AG08395 (cell line): Measurements from ENCODE around the gene GALNT2.

Experiments
- DNase-seq: peaks from one replicate; pipeline ENCODE4 v3.0.0; 2012; ENCODE audit warnings: mixed read lengths, low spot score

GALNT2 gene

DNA sequence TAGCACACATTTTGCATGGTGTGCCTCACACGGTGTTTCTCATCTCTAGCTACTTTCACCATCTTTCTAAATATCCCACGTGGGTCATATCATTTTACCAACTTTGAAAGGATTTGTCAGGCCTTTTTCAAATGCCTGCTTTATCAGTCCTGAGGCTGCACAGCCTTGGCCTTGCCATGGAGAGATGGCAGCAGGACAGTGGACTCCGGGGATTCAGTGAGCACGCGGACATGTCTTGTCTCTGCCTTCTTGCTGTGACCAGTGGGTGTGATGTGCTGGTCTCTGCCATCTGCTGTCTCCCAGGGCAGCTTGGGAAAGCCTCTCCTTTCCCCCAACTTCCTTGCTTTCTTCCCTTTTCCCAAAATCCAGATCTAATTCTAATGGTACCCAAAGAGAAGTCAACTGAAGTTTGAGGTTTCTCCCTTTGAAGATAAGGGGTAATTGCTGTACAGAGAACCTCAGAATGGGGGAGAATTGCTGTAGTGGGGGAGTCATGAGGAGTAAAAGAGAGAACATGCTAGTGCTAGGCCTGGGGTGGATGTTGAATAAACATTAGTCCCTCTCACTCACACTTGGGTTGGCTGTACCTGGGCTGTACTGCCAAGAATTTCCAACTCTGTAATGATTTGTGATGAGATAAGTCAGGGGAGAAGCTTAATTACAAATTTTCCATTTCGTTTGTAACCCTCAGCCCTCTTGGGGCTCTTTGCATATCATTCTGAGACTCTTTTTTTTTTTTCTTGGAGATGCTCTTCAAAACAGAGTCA, 99.5 kb downstream of the GALNT2 start:
- no peak for DNase-seq

DNA sequence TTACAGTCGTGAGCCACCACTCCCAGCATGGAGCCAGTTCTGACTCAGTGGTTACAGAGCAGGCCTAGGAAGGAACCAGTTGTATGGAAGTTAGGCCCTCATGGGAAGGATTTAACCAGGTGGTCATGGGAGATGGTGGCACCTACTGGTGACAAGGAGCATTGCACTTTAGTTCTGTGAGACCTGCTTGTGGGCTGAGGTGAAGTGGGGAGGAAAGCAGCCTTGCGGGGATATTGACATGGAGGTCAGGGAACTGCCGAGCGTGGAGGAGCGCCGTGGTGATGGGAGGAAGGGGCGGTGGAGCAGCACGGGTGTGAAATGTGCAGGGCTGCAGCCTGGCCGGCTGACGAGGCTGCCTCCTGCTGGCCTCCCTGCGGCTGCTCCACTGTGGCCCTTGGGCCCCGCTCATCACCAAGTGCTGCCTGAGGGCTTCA, 100.4 kb downstream of the GALNT2 start:
- peak; percentile 54 for DNase-seq

DNA sequence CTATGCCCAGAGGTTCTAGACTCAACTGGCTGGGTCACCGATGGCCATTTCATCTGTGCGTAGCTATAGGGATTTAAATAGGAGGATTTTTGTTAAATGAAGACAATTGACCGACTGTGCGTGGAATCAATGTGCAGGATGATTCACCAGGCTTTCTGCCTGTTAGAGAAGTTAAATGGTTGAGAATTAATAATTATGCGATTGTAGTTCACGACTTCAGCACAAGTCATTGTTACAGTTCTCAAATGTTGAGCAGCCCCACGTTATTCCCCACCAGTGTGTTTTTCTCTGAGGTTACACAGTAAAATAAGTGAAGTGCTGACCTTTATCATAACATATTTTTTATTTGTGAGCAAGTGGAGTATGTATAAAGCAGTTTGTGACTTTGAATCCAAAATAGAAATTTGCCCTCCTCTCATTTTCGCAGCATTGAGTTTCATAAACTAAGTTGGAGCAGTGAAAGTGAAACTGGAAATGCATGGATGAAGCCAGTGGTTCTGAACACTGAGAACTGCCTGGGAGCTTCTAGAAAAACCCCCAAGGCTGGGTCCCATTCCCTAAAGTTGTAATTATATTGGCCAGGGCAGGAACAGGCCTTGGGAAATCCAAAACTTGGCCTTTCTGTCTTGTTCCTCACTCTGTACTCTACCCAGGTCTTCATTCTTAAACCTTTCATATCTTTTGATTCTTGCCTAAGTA, 102.6 kb downstream of the GALNT2 start:
- no peak for DNase-seq

DNA sequence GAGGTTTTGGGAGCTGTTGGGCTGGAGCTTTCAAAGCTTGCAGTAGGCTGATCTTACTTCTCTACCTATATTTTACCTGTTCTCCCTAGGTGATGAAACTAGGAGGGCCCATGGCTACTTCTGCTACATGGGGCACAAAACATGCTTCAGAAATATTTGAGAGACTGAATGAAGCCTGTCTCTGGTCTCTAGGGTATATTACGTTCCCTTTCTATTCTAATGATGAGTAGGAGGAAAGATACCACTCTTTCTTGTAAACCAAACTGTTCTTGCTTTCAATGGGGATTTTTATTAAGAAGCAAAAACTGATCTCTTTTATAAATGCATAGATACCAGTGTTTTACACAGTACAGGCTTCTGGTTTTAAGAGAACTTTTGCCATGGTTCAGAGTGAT, 103.1 kb downstream of the GALNT2 start:
- DNase-seq, result no peak

DNA sequence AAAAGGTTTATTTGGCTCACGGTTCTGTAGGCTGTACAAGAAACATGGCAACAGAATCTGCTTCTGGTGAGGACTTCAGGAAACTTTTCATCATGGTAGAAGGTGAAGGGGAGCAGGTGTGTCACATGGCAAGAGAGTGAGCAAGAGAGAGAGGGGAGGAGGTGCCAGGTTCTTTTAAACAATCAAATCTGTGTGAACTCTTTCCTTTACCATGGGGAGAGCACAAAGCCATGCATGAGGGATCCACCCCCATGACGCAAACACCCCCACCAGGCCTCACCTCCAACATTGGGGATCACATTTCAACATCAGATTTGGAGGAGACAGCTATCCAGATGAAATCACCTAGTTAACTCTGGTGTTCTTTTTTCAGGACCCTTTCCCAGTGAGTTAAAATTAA, 103.6 kb downstream of the GALNT2 start:
- DNase-seq, result no peak

DNA sequence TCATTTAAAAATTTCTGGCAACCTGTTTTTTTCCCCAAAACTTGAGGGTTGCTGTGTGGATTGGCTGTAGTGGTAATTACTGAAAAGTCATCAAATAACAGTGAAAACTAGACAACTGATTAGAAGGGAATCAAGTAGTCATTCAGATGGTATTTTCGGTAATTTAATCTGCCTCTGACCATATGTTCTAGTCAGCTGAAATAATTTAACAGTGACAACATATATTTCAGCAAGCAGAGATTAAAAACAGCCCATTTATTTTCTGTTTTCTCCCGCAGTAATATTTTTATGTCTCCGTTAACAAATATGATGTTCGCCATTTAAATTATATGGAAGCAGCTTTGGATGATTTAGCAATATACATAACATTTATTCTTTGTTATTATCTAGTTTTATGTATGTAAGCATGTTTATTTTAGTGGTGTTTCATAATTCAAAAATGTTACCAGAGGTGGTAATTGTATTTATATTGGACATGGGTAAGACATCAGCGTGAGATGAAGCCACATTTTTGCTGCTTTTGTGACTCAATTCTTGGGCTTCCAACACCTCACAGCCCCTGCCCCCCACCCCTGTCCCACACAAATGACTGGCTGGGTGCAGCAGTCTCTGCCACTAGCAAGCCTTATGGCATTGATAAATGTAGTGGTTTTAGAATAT, 104.4 kb downstream of the GALNT2 start:
- peak; percentile 10 for DNase-seq

DNA sequence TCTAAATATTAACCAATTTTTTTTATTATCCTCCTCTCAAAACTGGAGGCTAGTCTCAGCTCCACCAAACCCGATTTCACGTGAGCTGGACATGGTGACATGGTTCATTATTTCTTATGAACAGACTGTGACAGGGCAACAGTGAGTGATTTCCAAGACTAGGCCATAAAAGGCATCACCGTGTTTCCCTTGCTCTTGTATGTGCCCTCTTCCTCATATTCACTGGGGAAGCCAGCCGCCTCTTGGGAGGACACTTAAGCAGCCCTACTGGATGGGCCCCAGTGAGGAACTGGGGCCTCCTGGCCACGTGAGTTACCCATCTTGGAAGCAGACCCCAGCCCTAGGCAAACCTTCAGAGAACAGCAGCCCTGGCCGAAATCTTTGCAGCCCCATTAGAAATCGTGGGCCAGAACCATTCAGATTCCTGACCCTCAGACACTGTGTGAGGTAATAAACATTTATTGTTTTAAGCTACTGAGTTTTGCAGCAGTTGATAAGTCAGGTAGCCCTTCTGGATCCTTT, 105.0 kb downstream of the GALNT2 start:
- no peak for DNase-seq

DNA sequence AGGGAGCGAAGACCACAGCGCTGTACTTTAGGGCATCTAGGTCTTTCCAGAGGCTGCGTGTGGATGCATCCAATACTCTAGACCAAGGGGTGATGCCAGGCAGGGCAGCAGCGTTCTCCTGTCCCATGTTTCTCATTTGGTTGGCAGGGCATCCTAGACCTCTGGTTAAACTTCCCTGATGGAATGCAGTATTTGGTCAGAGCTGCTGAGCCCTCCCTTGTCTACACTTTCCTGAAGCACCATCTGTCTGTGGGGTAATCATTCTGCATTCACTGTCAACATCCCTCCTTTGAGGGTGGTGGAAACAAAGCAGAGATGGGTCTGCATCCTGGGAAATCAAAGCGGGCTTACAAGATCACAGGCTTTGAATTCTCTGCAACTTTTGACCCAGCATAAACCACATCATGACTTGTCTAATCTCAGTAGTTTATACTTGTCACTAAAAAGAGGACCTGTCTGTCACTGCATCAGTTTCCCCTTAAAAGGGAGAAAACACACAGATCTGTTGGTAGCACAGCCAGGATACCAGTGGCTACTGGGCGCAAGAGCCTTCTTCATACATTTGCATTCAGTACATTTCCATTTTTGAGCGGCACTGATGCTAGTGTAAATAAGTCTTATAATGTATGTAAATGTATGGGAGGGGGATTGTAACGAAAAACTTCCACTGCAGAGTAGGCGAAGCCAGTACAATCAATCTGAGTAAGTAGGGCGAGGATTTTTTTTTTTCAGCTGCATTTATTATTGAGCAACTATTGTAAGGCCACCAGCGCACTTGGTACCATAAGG, 106.3 kb downstream of the GALNT2 start:
- DNase-seq, result no peak

DNA sequence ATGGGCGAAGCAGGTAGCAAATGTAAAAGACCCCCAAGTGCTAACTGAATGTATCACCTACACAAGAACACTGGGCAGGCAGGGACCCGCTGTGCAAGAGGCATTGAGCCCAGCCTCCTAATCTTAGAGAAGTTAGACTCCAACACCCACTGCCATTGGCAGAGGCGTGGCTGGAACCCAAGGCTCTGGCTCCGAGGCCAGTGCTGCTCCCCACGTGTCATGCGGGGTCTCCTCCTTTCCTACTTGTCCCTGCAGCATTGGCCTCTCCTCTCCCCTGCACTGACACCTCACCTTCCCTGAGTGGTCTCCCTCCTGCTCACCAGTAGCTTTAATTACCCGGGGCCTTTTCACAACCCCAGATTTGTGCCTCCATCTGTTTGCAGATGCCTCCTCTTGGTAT, 107.0 kb downstream of the GALNT2 start:
- no peak for DNase-seq

DNA sequence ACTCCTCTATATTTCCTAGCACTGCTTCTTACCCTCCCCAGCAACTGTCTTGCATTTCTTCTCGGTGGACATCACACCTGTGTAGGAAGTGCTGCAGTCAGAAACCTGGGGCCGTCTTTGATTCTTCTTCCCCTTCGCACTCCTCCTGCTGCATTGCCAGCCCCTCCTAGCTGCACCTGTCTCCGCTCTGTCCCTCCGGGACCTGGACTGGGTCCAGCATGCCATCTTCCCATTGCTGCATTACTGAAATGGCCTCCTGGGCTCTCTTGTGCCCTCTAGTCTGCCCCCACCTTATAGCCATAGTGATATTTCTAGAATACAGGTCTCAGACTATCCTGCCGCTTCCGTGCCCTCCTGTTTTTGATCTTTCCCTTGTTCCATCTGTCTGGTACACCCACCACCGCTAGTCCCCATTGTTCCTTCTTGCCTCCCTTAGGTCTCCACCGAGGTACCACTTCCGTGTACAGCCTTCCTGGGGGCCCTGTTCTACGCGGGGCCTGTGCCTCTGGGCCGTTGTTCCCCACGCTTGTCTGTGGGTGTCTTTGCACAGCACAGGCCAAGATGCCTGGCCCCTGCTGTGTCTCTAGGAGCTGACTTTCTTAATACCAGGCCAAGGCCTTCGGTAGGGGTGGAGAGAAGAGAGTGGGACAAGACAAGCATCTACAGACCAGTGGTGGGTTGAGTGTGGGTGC, 107.6 kb downstream of the GALNT2 start:
- no peak for DNase-seq

DNA sequence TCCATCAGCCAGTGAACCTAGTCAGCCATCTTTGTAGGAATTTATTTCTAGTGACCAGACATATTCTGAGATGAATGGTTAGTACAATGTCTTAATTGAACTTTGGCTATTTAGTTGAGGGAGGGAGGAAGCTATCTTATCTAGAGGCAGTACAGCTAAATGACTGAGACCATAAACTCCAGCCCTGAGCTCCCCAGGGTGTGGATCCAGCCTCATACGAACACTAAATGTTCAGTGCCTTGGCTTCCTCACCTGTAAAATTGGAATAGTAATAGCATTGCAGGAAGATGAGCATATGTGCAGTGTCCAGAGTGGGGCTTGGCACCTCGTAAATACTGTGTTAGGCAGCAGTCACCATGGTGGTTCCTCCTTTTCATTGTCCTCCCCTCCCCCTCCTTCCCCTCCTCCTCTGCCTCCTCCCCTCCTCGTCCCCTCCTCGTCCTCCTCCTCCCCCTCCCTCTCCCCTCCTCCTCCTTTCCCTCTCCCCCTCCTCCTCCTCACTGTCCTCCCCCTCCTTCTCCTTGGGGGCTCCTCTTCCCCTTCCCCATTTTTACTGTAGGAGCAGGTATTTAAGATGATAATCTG, 108.2 kb downstream of the GALNT2 start:
- no peak for DNase-seq

DNA sequence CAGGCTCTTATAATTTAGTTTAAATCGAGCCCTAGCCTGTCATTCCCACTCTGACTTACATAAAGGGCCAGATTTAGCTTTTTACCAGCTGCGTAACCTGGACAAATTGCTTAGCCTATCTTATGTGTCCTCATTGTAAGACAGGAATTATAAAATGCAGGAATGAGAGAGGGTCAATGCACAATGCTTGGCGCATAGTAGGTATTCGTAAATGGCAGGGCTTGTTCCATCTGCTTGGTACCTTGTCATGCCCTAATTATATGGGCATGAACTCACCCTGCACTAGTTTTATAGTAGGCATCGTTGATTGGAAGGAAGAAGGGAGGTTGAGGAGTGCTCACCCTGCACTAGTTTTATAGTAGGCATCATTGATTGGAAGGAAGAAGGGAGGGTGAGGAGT, 108.8 kb downstream of the GALNT2 start:
- DNase-seq, result no peak

DNA sequence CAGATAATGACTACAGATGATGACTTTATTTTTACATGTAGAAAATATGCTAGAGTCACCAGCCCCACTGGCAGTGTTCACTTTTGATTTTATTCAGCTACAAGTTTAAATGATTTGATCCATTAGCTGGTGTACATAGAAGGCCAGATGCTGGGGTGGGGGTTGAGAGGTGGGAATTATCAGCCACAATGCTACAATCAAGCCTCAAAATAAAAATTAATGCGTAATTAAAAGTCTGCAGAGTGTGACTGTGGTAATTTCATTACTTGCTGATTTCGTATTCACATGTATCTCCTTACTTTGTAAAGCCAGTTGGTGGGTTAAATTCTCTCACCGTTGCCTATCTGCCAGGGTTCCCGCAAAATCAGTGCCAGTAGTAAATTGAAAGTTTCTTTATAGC, 109.3 kb downstream of the GALNT2 start:
- DNase-seq, result no peak

DNA sequence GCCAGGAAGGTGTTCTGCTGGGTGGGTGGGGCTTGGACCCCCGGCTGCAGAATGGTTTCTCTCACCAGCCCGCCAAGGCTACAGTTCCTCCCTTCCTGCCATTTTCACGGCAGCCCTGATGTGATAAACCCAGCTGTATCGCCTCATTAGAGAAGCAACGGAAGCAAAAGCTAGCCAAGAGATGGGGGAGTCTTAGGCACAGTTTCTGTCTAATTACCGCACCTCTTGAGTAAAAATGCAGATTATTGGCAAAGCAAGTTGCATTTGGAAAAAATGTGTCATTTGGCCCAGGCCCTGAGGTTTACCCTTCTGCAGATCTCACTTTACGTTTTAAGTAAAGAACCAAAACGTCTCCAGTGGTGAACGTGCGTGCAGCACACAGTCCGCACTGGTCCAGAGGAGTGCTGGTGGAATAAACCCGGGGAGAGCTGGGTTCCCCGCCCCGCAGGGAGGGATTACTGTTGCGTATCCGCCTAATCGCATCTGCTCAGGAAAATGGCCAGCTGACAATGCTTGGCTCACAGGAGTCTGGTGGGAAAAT, 109.9 kb downstream of the GALNT2 start:
- DNase-seq, result peak; percentile 45

DNA sequence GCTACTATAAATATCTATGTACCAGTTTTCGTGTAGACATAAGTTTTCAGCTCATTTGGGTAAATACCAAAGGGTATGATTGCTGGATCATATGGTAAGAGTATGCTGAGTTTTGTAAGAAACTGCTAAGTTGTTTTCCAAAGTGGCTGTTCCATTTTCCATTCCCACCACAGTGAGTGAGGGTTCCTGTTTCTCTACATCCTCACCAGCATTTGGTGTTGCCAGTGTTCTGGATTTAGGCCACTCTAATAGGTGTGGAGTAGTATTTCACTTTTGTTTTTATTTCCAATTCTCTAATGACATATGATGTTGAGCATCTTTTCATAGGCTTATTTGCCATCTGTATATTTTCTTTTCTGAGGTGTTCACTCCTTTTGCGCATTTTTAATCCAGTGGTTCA, 112.2 kb downstream of the GALNT2 start:
- no peak for DNase-seq

DNA sequence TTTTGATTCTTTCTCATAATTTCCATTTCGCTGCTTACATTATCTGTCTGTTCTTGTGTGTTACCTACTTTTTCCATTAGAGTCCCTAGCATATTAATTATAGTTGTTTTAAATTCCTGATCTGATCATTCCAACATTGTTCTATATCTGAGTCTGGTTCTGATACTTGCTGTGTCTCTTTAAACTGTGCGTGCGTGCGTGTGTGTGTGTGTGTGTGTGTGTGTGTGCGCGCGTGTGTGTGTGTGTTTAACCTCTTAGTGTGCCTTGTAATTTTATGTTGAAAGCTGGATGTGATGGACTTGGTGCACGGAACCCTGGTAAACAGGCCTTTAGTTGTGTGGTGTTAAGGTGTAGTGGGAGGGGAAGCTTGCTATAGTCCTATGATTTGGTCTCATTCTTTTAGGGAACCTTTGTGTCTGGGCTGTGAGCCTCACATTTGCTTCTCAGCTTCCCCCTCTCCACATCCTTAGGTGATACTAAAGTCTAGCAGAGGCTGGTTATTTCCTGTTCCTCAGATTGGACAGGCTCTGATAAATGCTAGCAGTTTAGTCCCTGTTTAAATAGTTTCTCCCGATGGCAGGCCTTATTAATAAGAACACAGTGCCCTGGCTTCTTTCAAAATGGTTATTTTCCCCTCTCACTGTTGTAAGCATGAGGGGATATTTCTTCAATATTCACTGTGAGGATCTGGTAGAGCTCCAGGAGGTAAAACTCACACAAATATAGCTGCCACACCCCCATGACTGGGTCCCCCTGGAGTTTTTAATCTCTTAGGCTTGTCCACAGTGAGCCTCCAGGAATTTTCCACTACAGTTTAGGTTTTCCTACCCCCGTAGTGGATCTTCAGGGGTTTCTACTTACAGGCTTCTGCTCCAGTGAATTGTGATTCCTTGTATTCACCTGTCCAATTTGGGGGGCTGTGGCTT, 118.3 kb downstream of the GALNT2 start:
- DNase-seq, result no peak

DNA sequence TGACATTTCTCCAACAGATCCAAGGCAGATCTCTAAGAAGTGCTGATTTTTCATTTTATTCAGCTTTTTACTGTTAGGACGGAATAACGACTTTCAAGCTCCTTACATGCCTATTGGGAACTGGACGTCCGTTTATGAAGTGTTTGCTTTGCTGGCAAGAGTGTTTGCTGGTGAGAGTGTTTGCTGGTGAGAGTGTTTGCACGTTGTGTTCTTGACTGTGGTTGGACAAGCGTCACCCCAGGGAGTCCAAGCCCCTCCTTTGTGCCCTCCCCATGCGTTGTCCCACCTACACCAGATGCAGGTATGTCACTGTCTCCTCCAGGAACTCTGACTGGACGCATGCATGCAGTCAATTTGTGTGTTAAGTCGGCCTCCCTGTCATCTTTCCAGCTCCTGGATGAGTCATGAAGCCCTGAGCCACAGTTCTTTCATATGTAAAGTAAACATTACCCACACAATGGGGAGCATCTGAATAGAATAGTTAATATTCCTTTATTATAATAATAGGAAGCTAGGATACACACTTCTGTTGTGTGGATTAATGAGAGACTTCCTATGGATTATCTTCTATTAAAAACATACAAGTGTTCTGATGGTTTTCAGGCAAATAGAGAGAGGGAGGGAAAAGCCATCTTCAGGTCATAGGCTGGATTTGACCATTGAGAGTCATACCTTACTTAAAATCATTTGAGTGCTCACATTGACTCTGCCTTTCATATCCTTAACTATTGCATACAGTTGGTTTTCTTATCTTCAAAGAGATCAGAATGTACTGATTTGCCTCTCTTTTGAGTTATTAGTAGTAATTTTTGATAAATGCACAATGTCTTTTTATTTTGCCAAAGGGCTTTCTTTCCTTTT, 119.2 kb downstream of the GALNT2 start:
- peak; percentile 82 for DNase-seq

DNA sequence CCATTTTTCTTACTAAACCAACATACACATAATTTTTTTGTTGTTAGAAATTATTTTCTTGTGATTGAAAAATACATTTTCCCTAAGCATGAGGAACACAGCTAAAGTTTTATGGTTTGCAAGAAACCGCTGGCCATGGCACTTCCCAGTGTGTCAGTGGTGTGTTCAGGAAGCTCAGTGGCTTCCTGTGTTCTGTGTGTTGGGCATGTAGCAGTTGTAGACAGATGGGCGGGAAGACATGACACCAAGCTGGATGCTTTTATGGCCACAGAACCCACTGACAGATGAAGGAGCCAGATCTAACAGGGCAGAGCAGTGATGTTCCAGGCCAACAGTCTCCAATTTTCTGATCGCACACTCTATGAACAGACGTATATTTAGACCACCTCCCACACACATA, 119.8 kb downstream of the GALNT2 start:
- DNase-seq, result no peak

DNA sequence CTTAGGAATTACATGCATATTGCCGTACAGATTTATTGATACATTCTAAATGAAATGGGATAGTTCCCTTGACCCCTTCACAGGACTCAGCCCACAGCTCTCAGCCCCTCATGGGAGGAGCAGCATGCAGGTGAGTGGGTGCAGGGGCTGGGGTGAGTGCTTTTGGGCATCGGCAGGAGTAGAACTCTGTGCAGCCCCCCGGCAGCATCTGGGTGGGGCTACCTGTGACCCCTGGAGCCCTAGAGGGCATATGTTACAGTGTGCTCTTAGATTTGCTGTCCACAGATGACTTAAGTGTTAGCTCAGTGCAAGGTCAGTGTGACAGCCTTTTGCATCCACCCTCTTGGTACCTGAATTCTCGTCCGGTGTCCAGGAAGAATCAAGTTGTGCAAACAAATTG, 120.3 kb downstream of the GALNT2 start:
- no peak for DNase-seq
